Measurements from ENCODE around the gene COG5. TPM values are rescaled to one million over a fixed set of nuclear protein-coding genes. Genes with fewer than 3 reads are reported as not detected.
A peak's percentile ranks its signal among the peaks of the same experiment; 100 is the strongest.

COG5 gene
- total RNA-seq, 1 experiment from 2014 or later, result 31.1 TPM

DNA sequence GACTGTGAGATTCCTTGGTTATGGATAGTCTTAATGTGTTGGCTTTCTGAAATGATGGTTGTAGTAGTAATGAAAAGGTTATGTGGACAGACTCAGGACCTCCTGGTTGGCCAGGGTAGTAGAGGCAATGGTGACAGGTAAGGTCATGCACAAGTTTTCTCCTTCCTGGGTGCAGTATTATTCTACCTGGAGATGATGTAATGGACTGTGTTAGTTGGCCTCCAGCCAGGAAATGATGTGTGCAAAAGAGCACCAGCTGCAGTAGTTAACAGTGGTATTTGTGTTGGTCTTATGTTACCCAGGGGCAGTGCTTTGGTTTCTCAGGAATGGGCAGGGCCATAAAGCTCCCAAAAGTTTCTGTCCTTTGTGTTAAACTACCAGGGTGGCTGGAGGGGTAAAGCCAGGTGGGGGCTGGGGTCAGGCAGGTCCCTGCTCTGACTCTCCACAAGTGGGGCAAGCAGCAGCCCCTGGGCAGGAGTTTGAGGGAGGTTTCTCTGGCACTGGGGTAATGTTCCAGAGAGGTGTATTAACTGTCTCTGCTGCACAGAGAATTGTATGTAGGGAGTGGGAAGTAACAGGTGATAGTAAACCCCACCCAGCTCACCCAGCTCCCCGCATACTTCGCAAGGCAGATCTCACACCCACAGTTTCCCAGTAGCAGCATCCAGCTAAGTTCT, 57.6 kb downstream of the COG5 start:
- peak; percentile 38 for DNase-seq (ENCODE audit: low read depth)

DNA sequence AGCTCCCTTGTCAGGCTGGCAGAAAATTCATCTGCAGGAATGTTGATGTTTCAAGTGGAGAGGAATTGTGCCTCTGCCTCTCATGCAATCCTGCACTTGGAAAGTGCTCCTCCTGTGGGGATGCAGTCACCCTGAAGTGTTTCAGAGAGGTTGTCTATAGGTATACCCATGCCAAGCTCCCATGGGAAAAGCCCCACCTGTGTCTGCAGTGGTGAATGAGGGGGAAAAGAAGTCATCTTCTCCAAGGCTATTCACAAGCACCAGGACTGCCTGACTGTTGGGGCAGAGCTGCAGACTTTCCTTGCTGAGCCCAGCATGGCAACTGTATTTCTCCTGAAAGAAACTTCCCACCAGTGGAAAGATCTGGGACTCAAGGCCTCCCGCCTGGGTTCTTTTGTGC, 58.4 kb downstream of the COG5 start:
- no peak for DNase-seq (ENCODE audit: low read depth)

DNA sequence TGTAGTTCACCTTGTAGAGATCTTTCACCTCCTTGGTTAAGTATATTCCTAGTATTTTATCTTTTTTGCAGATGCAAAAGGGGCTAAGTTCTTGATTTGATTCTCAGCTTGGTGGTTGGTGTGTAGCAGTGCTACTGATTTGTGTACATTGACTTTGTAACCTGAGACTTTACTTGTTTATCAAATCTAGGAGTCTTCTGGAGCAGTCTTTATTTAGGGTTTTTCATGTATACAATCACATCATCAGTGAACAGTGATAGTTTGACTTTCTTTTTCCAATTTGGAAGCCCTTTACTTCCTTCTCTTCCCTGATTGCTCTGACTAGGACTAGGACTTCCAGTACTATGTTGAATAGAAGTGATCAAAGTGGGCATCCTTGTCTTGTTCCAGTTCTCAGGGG, 60.0 kb downstream of the COG5 start:
- no peak for DNase-seq (ENCODE audit: low read depth)

DNA sequence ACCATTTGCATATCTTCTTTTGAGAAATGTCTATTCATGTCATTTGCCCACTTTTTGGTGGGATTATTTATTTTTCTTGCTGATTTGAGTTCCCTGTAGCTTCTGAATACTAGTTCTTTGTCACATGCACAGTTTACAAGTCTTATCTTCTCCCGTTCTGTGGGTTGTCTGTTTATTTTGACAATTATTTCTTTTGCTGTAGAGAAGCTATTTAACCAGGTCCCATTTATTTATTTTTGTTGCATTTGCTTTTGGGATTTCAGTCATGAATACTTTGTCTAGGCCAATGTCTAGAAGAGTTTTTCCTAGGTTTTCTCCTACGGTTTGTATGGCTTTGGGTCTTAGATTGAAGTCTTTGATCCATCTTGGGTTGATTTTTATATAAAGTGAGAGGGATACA, 60.9 kb downstream of the COG5 start:
- no peak for DNase-seq (ENCODE audit: low read depth)

DNA sequence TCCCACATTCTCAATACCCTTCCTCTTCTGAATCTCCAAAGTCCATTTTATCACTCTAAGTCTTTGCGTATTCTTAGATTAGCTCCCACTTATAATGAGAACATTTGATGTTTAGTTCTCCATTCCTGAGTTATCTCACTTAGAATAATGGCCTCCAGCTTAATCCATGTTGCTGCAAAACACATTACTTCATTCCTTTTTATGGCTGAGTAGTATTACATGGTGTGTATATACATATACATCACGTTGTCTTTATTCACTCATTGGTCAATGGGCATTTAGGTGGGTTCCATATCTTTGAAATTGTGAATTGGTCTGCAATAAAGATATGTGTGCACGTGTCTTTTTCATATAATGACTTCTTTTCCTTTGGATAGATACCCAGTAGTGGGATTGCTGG, 61.6 kb downstream of the COG5 start:
- no peak for DNase-seq (ENCODE audit: low read depth)

DNA sequence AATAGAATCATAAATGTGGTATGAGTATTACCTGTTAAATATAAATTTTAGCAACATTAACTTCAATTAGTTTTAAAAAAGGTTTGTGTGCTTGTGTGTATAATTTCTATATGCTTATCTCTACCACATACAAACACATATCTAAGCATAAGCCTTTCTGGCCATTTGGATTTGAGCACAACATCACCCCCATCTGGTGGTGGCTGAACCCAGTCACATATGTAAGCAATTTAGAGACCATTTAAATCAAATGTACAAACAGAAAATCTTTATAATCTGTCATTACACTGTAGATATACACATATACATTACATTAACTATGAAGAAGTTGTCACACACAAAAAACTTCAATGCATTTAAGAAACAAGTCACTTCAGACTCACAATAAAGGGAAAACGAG, 62.1 kb downstream of the COG5 start:
- peak; percentile 42 for DNase-seq (ENCODE audit: low read depth)

DNA sequence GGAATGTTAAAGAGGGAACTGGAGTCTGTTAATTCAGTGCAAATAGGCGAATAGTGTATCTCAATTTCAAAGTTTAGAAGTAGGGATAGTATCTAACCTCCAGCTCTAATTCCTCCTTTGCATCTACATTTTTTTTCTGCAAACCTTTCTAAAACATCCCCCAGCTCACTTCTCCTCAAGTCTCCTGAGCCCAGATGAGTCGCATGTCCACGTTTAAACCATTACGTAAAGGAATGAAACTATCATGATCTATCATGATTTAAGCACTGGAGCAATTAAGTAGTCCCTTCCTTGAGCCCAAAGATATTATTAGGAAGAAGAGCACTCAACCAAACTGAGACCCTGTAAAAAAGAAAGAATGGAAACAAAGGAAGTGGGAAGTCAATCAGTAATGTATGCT, 64.0 kb downstream of the COG5 start:
- DNase-seq (ENCODE audit: low read depth), result no peak

DNA sequence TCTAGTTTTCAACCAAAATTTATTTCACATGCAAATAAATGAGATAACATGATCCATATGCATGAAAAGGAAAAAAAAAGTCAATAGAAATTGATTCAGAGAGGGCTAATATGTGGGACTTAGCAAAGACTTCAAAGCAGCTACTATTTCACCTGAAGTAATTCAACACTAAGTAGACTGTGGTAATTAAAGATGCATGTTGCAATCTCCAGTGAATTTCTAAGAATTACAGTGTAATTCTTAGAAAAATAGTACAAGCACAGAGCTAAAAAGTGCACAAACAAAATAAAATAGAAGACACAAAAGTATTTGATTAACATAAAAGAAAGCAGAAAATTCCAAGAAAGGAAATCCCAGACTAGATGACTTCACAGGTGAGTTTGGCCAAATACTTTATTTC, 68.2 kb downstream of the COG5 start:
- DNase-seq (ENCODE audit: low read depth), result no peak

DNA sequence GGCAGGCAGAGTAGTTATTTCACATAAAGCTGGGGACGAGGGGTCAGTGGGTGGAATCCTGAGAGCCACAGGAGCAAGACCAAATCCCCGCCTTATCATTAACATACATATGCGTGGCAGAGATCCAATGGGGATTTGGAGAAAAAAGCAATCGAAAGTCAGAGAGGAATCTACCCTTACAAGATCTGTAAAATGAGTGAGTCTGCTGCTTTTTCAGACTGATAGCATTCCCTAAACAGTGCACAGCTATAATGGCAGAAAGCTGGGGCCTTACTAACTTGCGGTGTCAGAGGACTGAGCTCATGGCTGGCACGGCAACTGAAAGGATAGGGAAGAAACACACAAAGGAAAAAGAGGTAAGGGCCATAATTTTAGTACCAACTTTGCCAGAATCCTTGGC, 68.8 kb downstream of the COG5 start:
- DNase-seq (ENCODE audit: low read depth), result no peak

DNA sequence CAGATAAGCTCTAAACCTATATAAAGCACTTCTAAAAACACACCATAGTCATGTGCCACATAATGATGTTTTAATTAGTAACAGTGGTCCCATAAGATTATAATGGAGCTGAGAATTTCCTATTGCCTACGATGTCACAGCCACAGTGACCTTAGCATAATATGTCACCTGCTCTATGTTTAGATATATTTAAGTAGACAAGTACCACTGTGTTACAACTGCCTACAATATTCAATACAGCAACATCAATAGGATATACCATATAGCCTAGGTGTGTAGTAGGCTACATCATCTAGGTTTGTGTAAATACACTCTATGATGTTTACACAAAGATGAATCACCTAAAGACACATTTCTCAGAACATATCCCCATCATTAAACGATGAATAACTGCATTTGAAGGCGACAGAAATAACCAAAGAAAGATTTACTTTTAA, 69.4 kb downstream of the COG5 start:
- DNase-seq (ENCODE audit: low read depth), result no peak

DNA sequence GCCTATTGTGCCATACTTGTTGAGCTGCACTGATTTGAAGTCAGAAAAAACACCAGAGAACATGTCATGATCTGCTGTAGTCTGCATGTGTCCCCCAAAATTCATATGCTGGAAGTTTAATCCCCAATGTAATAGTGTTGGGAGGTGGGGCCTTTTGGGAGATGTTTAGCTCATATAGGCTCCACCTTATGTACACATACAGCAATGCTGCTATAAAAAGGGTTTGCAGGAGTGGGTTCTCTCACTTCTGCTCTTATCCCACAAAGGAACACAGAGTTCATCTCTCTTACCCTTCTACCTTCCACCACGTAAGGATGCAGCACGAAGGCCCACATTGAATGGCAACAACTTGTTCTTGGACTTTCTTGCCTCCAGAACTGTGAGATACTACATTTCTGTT, 70.8 kb downstream of the COG5 start:
- no peak for DNase-seq (ENCODE audit: low read depth)

DNA sequence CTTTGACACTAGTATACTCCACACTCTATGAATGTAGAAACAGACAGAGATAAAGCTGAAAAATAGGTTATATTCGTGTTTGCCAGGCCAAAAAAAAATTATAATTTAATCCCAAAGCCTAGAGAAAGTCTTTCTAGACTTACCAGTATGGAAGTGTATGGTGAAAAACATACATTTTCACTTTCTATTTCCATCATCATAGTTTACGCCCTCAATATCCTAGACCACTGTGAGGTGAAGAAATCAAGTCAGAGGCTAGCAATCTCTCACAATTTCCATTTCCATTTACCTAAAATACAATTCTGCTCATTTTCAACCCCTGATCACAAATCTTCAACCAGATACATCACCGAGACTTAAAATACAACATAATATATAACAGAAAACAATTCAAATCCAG, 77.7 kb downstream of the COG5 start:
- no peak for DNase-seq (ENCODE audit: low read depth)

DNA sequence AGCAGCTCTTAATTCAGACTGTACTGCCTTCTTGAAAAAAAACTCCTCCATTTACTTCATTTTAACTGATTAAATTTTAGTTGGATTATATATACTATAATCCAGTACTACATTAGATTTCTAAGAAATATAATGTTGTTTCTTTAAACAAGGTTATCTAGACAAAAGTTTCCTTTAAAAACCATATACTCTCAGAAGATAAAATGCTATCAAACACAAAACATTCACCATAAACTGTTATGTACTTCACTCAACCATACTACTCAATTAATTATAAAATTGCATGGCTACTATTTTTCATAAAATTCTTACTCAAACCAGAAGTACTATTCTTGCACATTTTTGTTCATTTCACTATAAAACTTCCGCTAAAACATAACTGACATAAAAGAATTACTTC, 81.1 kb downstream of the COG5 start:
- no peak for DNase-seq (ENCODE audit: low read depth)

DNA sequence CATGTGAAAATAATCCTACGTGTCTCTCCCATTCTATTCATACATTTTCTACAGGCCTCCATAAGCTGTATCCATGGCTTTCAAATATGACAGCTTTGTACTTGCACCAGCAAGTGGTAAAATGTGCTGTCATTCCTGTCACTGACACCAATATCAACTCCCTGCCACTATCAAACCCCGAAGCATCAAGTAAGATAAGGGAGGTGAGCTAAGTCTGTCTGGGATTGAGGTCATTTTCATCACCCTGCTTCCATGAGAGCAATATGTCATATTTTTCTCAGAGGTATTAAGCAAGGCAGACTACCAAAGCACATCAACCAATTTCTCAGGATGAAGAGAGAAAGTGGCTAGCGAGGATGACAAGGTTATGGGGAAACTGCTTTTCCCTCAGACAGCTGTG, 82.8 kb downstream of the COG5 start:
- DNase-seq (ENCODE audit: low read depth), result no peak

DNA sequence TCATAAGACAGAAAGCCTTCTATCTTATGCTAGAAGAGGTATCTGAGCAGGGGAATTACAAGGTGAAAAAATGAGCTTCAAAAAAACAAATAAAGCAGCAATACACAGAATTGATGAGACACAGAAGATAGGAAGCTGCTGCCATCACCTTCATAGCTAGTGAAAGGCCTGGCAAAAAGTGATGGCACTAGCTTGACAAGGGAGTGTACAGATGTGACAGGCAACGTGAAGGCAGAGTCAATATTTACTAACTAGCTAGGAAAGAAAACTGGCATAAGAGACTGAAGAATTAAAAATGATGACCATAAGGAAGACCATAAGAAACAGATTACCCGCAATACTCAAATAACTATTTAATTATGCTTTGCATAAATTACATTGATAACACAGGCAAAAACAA, 84.4 kb downstream of the COG5 start:
- no peak for DNase-seq (ENCODE audit: low read depth)

DNA sequence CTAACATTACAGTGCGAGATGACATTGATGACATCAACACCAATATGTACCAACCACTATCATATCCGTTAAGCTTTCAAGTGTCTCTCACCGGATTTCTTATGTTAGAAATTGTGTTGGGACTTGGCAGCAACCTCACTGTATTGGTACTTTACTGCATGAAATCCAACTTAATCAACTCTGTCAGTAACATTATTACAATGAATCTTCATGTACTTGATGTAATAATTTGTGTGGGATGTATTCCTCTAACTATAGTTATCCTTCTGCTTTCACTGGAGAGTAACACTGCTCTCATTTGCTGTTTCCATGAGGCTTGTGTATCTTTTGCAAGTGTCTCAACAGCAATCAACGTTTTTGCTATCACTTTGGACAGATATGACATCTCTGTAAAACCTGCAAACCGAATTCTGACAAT, 89.6 kb downstream of the COG5 start:
- DNase-seq (ENCODE audit: low read depth), result no peak

DNA sequence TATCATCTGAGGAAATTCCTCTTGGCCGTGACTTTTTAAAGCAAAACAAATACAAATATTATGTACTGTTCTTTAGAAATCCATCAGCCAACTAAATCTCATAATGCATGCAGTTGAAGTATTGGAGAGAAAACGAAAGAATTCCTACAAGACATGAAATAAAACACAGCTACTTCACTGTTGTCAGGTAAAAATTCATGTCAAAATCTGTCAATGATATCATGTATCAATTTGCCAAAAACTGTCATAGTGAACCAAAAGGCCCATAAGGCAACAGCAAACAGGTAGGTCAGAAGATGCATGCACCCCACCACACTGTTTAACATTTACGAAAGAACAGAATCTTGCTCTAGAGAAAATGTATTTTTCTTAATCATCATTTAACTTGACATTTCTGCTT, 91.6 kb downstream of the COG5 start:
- no peak for DNase-seq (ENCODE audit: low read depth)

DNA sequence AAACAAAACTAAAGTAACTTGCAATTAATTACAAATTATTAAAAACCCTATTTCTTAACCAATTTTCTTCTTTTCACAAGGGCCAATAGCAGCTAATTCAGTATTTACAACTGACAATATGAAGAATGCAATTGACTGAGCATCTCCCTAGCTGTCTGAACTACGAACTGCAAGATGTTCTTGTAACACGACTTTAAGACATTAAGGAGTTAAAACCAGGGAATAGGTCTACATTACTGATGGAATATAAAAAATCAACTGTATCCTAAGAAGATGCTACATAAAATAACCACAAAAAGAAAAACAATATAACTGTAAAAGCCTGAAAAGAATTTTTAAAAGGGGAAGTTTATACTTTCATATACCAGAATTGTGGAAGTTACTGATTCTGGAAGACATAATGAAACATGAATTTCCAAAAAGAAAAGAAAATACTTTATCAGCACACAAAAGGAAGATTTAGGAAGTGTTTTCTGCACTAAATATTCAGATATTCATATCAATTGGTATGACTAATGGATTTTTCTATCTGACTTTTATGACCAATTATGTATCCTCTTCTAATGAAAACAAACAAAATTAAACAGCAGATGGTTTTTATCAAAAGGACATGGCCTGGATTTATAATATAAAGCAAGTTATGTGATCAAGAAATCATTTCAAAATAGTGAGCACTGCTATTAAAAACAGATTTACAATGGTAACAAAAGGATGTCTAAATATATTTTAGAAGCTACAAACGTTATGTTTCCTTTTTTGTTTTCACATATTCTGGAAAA, 92.2 kb downstream of the COG5 start:
- no peak for DNase-seq (ENCODE audit: low read depth)

DNA sequence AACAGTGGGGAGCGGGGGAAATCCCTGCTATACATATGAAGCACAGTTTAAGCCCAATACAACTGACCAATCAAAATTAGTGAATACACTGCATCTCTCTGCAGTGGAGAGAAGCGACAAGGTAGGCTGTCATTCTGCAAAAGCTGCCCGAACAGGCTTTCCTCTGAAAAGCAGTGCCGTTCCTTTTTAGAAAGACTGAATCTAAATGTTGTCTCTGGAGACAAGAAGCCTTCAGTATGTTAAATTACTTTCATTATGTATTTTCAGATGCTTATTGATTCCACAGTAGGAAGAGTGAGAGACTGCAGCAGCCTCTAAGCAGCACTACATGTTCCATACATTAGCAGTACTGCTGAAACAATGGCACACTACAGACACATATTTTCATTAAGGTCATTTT, 93.8 kb downstream of the COG5 start, which contains the start of gene GPR22:
TSS of gene GPR22 (plus strand) at position 129 of the 400 bp plus-strand sequence. CDS start 4,004 bp downstream, outside the sequence.
- no peak for DNase-seq (ENCODE audit: low read depth)

DNA sequence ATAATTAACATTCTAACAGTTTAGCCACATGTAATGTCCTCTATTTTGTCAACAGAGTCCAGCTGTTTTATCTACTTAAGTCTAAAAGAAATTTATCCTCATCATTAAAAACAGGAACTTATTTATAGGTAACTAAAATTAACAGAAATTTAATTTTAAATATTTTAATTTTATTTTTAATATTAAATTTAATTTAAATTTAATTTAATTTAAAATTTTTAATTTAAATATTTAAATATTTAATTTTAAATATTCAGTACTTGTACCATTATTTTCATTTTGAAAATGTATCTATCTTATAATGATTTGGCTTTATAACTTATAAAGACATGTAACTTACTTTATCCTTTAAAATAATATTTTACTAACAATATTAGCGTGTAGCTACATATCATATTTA, 94.9 kb downstream of the COG5 start:
- no peak for DNase-seq (ENCODE audit: low read depth)

DNA sequence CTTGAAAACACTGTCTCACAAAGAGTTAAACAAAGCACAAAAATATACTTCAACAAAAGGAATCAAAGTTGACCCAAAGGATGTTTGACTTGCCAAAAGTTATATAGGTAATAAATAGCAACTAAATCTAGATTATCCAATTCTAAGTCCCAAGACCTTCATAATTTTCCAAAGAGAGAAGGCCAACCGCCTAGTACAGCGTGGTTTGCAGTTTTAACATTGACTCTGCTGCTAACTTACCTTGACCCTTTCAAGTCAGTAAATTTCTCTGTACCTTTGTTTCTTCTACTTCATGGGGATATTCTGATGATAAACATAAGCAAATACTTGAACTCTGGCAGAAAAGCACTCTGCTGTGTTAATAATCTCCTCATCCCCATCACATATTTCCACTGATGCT, 95.7 kb downstream of the COG5 start:
- no peak for DNase-seq (ENCODE audit: low read depth)

DNA sequence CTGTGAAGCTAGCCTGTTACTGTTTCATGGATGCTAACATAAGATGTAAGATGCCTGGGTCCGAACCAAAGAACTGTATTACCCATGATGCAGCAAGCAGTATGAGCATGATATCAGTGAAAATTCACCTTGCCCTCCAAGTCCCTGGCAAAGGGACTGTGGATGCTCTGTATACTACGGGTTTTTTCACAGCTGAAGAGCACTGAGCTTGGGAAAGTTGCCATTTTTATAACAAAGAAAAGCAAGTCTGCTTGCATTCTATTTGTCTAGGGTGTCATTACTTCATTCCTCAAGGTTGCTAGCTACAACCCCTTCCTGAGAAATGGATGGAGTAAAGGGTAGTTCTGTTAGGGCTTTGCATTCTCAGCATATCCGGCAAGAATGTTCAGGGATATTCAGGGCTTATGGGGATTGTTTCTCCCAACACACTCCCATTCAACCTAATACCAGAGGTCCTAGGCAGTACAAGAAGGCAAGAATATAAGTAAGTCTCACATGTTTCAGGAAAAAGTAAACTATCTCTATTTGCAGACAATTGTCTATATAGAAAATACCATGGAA, 99.0 kb downstream of the COG5 start:
- DNase-seq (ENCODE audit: low read depth), result no peak

All from LHCN-M2 (cell line).